Body of pancreas (tissue), 4 donors: ENCODE data around the gene CLTC. TPM values are rescaled to one million over a fixed set of nuclear protein-coding genes. Genes with fewer than 3 reads are reported as not detected.

Source experiments
- ATAC-seq: fragments of 150-250 bp; one replicate; pipeline ENCODE4 v1.9.1; 2016
- DNase-seq, 4 donors: peaks; one replicate each; pipeline ENCODE4 v3.0.0-alpha.2; 2019
- H3K27ac ChIP-seq, 4 donors: fragments of 200-600 bp; sonication (generic); 1 replicate in 3 of 4; 2 replicates in 1 of 4; pipeline versions ENCODE4 v1.5.1 to v1.6.1; 2016 to 2019; ENCODE audit warnings: mild to moderate bottlenecking in 1 of 4, mixed read lengths in 1 of 4, moderate library complexity in 1 of 4
- H3K27me3 ChIP-seq, 2 donors: fragments of 200-600 bp; sonication (generic); one replicate each; pipeline ENCODE4 v1.6.0; 2016; ENCODE audit warnings: mild to moderate bottlenecking in 1 of 2
- H3K36me3 ChIP-seq, 2 donors: fragments of 200-600 bp; sonication (generic); replicated peaks in 1 of 2; 2 replicates each; pipeline ENCODE4 v1.5.1; 2016; ENCODE audit warnings: low read depth in 2 of 2; ENCODE audit not compliant: insufficient read depth in 1 of 2
- H3K4me1 ChIP-seq: fragments of 200-600 bp; sonication (generic); one replicate; pipeline ENCODE4 v1.6.0; 2016
- H3K4me3 ChIP-seq, 2 donors: fragments of 200-600 bp; sonication (generic); 1 replicate in 1 of 2; 2 replicates in 1 of 2; pipeline ENCODE4 v1.5.1; 2016 to 2019
- H3K9me3 ChIP-seq, 3 donors: fragments of 200-600 bp; sonication (generic); 1 replicate in 2 of 3; 2 replicates in 1 of 3; pipeline ENCODE4 v1.5.1; 2016
- CTCF ChIP-seq, 7 experiments: fragments of 450-650 bp in 4 of 7; fragments of 200-600 bp in 3 of 7; sonication (generic) in 3 of 7; IDR thresholded peaks; one replicate each; pipeline ENCODE4 v1.5.1; 2016 to 2019; ENCODE audit warnings: antibody characterized with exemption in 7 of 7
- POLR2A ChIP-seq, 3 donors: fragments of 450-650 bp; IDR thresholded peaks; one replicate each; pipeline ENCODE4 v1.6.1; 2016; ENCODE audit warnings: antibody characterized with exemption in 3 of 3, mild to moderate bottlenecking in 2 of 3
- WGBS, 2 donors: methylation state at CpG; one replicate each; pipeline ENCODE4 v1.1.5; 2017; 5-methylcytosine and 5-hydroxymethylcytosine counted together
- intact Hi-C: fragments of 100-400 bp; cut with DNase I; formaldehyde crosslinking; loops from one replicate; pipeline ENCODE4 v1.15.1; 2023
- total RNA-seq, 2 donors: library from RNA; depleted of rRNA; stranded (reverse); fragments of >200 nt; gene quantifications; one replicate each; pipeline ENCODE4 v1.1.0, GENCODE V29; 2016

Gene CLTC
- total RNA-seq, 2 donors from 2014 or later = 78.1 to 112 TPM

GRCh38 chr17:59699218-59699617, 79.5 kb downstream of the CLTC start:
- ATAC-seq (no peak), DNase-seq (no peak)
- Histone ChIP-seq H3K27ac (no peak overlapping the region), H3K9me3 (no peaks in the 10 kb centered on the region), H3K4me1 (peaks cover 9% of the 10 kb centered on the region), H3K27me3 (no peaks in the 10 kb centered on the region), H3K36me3 (peaks cover 0 to 17% of the 10 kb centered on the region in 2 donors), H3K4me3 (no peak overlapping the region)
- WGBS, 2 donors = 96% methylated on average over 7 of the region's 7 CpGs
- intact Hi-C loops = no loop called here
- TF ChIP-seq POLR2A (IDR thresholded peaks at IDR 0.05) (no peak), CTCF (IDR thresholded peaks at IDR 0.05) (no peak)

- TF ChIP-seq POLR2A (IDR thresholded peaks at IDR 0.05) (no peak), CTCF (IDR thresholded peaks at IDR 0.05) (no peak)
- no peak for DNase-seq
- Histone ChIP-seq H3K9me3 (no peaks in the 10 kb centered on the region), H3K4me3 (no peak overlapping the region), H3K4me1 (peaks cover 9% of the 10 kb centered on the region), H3K27ac (no peak overlapping the region), H3K36me3 (peaks cover 0 to 12% of the 10 kb centered on the region in 2 donors), H3K27me3 (no peaks in the 10 kb centered on the region)
- intact Hi-C loops = no loop called here
- 88 to 89% methylated on average over 6 of the region's 6 CpGs for WGBS, 2 donors
- ATAC-seq = no peak
Observed at GRCh38 chr17:59699786-59700185, 80.1 kb downstream of the CLTC start.

GRCh38 chr17:59702304-59702703, 82.6 kb downstream of the CLTC start:
- Histone ChIP-seq H3K27me3 (no peaks in the 10 kb centered on the region), H3K36me3 (peaks cover 0 to 1% of the 10 kb centered on the region in 2 donors), H3K9me3 (no peaks in the 10 kb centered on the region), H3K27ac (no peak overlapping the region), H3K4me1 (peaks cover 26% of the 10 kb centered on the region), H3K4me3 (no peak overlapping the region)
- ATAC-seq = no peak
- TF ChIP-seq CTCF (IDR thresholded peaks at IDR 0.05) = no peak
- no peak for TF ChIP-seq POLR2A (IDR thresholded peaks at IDR 0.05)
- 89 to 90% methylated on average over 7 of the region's 7 CpGs for WGBS, 2 donors
- intact Hi-C loops = no loop called here
- no peak for DNase-seq

GRCh38 chr17:59707149-59707970, 87.7 kb downstream of the CLTC start, which contains the start of the genes PTRH2 and VMP1:
TSS of gene PTRH2 (minus strand) at chr17:59707430. CDS start at chr17:59697978, 9,452 bp downstream.
TSS of gene VMP1 (plus strand) at chr17:59707654. CDS start at chr17:59731447, 23,793 bp downstream.
- H3K4me1 ChIP-seq = peaks cover 45% of the 10 kb centered on the region

More at GRCh38 chr17:59707149-59707970, 87.7 kb downstream of the CLTC start, which contains the start of the genes PTRH2 and VMP1:
- peak within 1 kb of the TSS; percentile 89 to 96 (median 94) for H3K27ac ChIP-seq
- TF ChIP-seq CTCF (IDR thresholded peaks at IDR 0.05) = peak in 2 of 7 experiments; percentile 4 to 7
- peak; percentile 36 to 92 (median 90) for TF ChIP-seq POLR2A (IDR thresholded peaks at IDR 0.05)
- 1% methylated on average over 25 to 45 of the region's 45 CpGs for WGBS, 2 donors
- no peaks in the 10 kb centered on the region for H3K9me3 ChIP-seq
- H3K36me3 ChIP-seq = no peaks in the 10 kb centered on the region
- intact Hi-C loops = no loop called here
- H3K27me3 ChIP-seq = no peaks in the 10 kb centered on the region
- ATAC-seq = peak; percentile 100
- DNase-seq = peak; percentile 98 to 99 (median 98)
- peak within 1 kb of the TSS; percentile 77 to 83 for H3K4me3 ChIP-seq
